Spleen (tissue), 11 donors: ENCODE results near the gene COX7B2. TPM values are rescaled to one million over a fixed set of nuclear protein-coding genes. Genes with fewer than 3 reads are reported as not detected.
A peak's percentile ranks its signal among the peaks of the same experiment; 100 is the strongest.

Experiments used
- DNase-seq: peaks from one replicate; pipeline ENCODE4 v3.0.0-alpha.2; 2020
- H3K27ac ChIP-seq, 8 donors: fragments of 200-600 bp; sonication (generic) in 7 of 8; 1 replicate in 4 of 8; 2 replicates in 4 of 8; pipeline versions ENCODE4 v1.5.0 to v1.8.0; 2016 to 2021; ENCODE audit warnings: inconsistent platforms in 4 of 8, mild to moderate bottlenecking in 4 of 8, moderate library complexity in 1 of 8
- H3K27me3 ChIP-seq, 7 donors: fragments of 200-600 bp; sonication (generic) in 6 of 7; replicated peaks in 1 of 7; 1 replicate in 4 of 7; 2 replicates in 3 of 7; pipeline versions ENCODE4 v1.5.0 to v1.8.0; 2016 to 2021; ENCODE audit warnings: inconsistent platforms in 3 of 7, mild to moderate bottlenecking in 1 of 7
- H3K36me3 ChIP-seq, 6 donors: fragments of 200-600 bp; sonication (generic) in 5 of 6; 1 replicate in 4 of 6; 2 replicates in 2 of 6; pipeline versions ENCODE4 v1.5.0 to v1.8.0; 2016 to 2021; ENCODE audit warnings: inconsistent platforms in 2 of 6
- H3K4me1 ChIP-seq, 6 donors: fragments of 200-600 bp; sonication (generic) in 5 of 6; 1 replicate in 3 of 6; 2 replicates in 3 of 6; pipeline versions ENCODE4 v1.5.0 to v1.8.0; 2016 to 2021; ENCODE audit warnings: inconsistent platforms in 3 of 6
- H3K4me3 ChIP-seq, 8 donors: fragments of 200-600 bp; sonication (generic) in 7 of 8; 1 replicate in 4 of 8; 2 replicates in 4 of 8; pipeline versions ENCODE4 v1.5.0 to v1.8.0; 2016 to 2021; ENCODE audit warnings: inconsistent platforms in 4 of 8, mild to moderate bottlenecking in 4 of 8, moderate library complexity in 2 of 8
- H3K9me3 ChIP-seq, 8 donors: fragments of 200-600 bp; sonication (generic) in 7 of 8; 1 replicate in 4 of 8; 2 replicates in 4 of 8; pipeline versions ENCODE4 v1.5.0 to v1.8.0; 2016 to 2021; ENCODE audit warnings: inconsistent platforms in 4 of 8
- CTCF ChIP-seq, 11 experiments: fragments of 200-600 bp in 7 of 11; fragments of 450-650 bp in 4 of 11; sonication (generic) in 4 of 11; IDR thresholded peaks in 8 of 11; conservative IDR thresholded peaks in 3 of 11; 1 replicate in 7 of 11; 2 replicates in 4 of 11; pipeline versions ENCODE4 v1.4.0 to v1.8.0; 2016 to 2021; ENCODE audit warnings: antibody characterized with exemption in 11 of 11, inconsistent platforms in 4 of 11, mild to moderate bottlenecking in 1 of 11
- POLR2A ChIP-seq, 3 donors: fragments of 450-650 bp; IDR thresholded peaks; one replicate each; pipeline ENCODE4 v1.5.1; 2017; ENCODE audit warnings: antibody characterized with exemption in 3 of 3, mild to moderate bottlenecking in 1 of 3
- POLR2AphosphoS5 ChIP-seq, 3 donors: sonication (generic); formaldehyde crosslinking; IDR thresholded peaks; one replicate each; pipeline ENCODE4 v1.5.1; 2017; ENCODE audit warnings: antibody characterized with exemption in 3 of 3
- WGBS, 5 donors: extraction: QIAGEN DNeasy Blood & Tissue Kit in 3 of 5; methylation state at CpG; one replicate each; pipeline versions ENCODE4 v1.1.5 to v1.1.7; 2013 to 2018; 5-methylcytosine and 5-hydroxymethylcytosine counted together
- intact Hi-C: fragments of 100-400 bp; cut with DNase I; formaldehyde crosslinking; loops from one replicate; pipeline ENCODE4 v1.15.0; 2023; ENCODE audit warnings: low total_unique reads
- polyA plus RNA-seq, 3 donors: library from polyadenylated mRNA; stranded (reverse); fragments of 200-250 nt; gene quantifications; one replicate each; pipeline ENCODE4 v1.2.1, GENCODE V29; 2013
- total RNA-seq, 7 donors: library from RNA; depleted of rRNA in 3 of 7; stranded (reverse); fragments of >200 nt in 3 of 7; fragmentation: NEBNext Ultra II Directional in 4 of 7; extraction: Animal tissue kit (Norgen Biotek cat#: 25700) in 4 of 7; gene quantifications; one replicate each; pipeline versions ENCODE4 v1.1.0 to v1.2.1, GENCODE V29; 2016 to 2021
- donor health status: healthy with polysubstance abuse.
- donor health status: DM: no; HTN: no; CAD: no; lungs with moderate emphysema.
- donor health status: DM: no; HTN: no; CAD: no.
- donor health status: Bipolar disorder and iron deficiency.
- donor health status: healthy.
- donor health status: DM: no; HTN: no; CAD: no.
- donor health status: DM: yes; HTN: yes; CAD: no.

The COX7B2 gene
- total and polyA plus RNA-seq, 10 donors = not detected

- H3K4me3 ChIP-seq = no peak overlapping the region
- no peaks in the 10 kb centered on the region for H3K36me3 ChIP-seq
- 85 to 96% (median 88%) methylated on average over 2 of the region's 2 CpGs for WGBS, 5 donors
- H3K9me3 ChIP-seq = no peaks in the 10 kb centered on the region
- no peaks in the 10 kb centered on the region for H3K4me1 ChIP-seq
- intact Hi-C loops = no loop called here
- no peaks in the 10 kb centered on the region for H3K27me3 ChIP-seq
- H3K27ac ChIP-seq = no peak overlapping the region
- TF ChIP-seq POLR2AphosphoS5 (IDR thresholded peaks at IDR 0.05) (no peak), CTCF (IDR thresholded peaks at IDR 0.05 in 8 of 11, conservative IDR thresholded peaks at IDR 0.05 in 3 of 11) (no peak), POLR2A (IDR thresholded peaks at IDR 0.05) (no peak)
- DNase-seq = no peak
Measured at GRCh38 chr4:46837639-46838038, 71.4 kb downstream of the COX7B2 start.

GRCh38 chr4:46836584-46836983 lies 72.5 kb downstream of the COX7B2 start:
- intact Hi-C loops = no loop called here
- DNase-seq = no peak
- WGBS, 5 donors = 90 to 97% (median 94%) methylated on average over 4 of the region's 4 CpGs
- no peak overlapping the region for H3K4me3 ChIP-seq
- TF ChIP-seq POLR2A (IDR thresholded peaks at IDR 0.05) = no peak
- TF ChIP-seq POLR2AphosphoS5 (IDR thresholded peaks at IDR 0.05) = no peak
- no peak for TF ChIP-seq CTCF (IDR thresholded peaks at IDR 0.05 in 8 of 11, conservative IDR thresholded peaks at IDR 0.05 in 3 of 11)
- H3K9me3 ChIP-seq = peaks cover 0 to 3% (median 0%) of the 10 kb centered on the region in 8 donors
- H3K4me1 ChIP-seq = no peaks in the 10 kb centered on the region
- no peak overlapping the region for H3K27ac ChIP-seq
- H3K36me3 ChIP-seq = no peaks in the 10 kb centered on the region
- H3K27me3 ChIP-seq = no peaks in the 10 kb centered on the region

- TF ChIP-seq POLR2AphosphoS5 (IDR thresholded peaks at IDR 0.05) (no peak), POLR2A (IDR thresholded peaks at IDR 0.05) (no peak), CTCF (IDR thresholded peaks at IDR 0.05 in 8 of 11, conservative IDR thresholded peaks at IDR 0.05 in 3 of 11) (no peak)
- intact Hi-C loops = no loop called here
- Histone ChIP-seq H3K4me1 (no peaks in the 10 kb centered on the region), H3K36me3 (no peaks in the 10 kb centered on the region), H3K27ac (no peak overlapping the region), H3K4me3 (no peak overlapping the region), H3K27me3 (no peaks in the 10 kb centered on the region), H3K9me3 (peaks cover 0 to 7% (median 0%) of the 10 kb centered on the region in 8 donors)
- DNase-seq = peak; percentile 72
- WGBS, 5 donors = 88 to 100% (median 95%) methylated on average over 4 to 24 of the region's 24 CpGs
Measured at GRCh38 chr4:46830971-46831454, 78.0 kb downstream of the COX7B2 start.

GRCh38 chr4:46820154-46820553 lies 88.9 kb downstream of the COX7B2 start:
- DNase-seq = peak; percentile 44
- Histone ChIP-seq H3K4me3 (no peak overlapping the region), H3K9me3 (peaks cover 0 to 5% (median 2%) of the 10 kb centered on the region in 8 donors), H3K27ac (no peak overlapping the region), H3K4me1 (no peaks in the 10 kb centered on the region), H3K36me3 (no peaks in the 10 kb centered on the region), H3K27me3 (no peaks in the 10 kb centered on the region)
- intact Hi-C loops = no loop called here
- no peak for TF ChIP-seq POLR2AphosphoS5 (IDR thresholded peaks at IDR 0.05)
- no peak for TF ChIP-seq POLR2A (IDR thresholded peaks at IDR 0.05)
- TF ChIP-seq CTCF (IDR thresholded peaks at IDR 0.05 in 8 of 11, conservative IDR thresholded peaks at IDR 0.05 in 3 of 11) = no peak
- 89 to 94% (median 90%) methylated on average over 5 to 6 of the region's 6 CpGs for WGBS, 5 donors
